ENCODE results near the gene S100A16. TPM values are rescaled to one million over a fixed set of nuclear protein-coding genes. Genes with fewer than 3 reads are reported as not detected.

S100A16 gene
- total RNA-seq, 3 donors from 2014 or later (not counting 1 experiment from before 2014, with no cell fraction given): not detected

DNA sequence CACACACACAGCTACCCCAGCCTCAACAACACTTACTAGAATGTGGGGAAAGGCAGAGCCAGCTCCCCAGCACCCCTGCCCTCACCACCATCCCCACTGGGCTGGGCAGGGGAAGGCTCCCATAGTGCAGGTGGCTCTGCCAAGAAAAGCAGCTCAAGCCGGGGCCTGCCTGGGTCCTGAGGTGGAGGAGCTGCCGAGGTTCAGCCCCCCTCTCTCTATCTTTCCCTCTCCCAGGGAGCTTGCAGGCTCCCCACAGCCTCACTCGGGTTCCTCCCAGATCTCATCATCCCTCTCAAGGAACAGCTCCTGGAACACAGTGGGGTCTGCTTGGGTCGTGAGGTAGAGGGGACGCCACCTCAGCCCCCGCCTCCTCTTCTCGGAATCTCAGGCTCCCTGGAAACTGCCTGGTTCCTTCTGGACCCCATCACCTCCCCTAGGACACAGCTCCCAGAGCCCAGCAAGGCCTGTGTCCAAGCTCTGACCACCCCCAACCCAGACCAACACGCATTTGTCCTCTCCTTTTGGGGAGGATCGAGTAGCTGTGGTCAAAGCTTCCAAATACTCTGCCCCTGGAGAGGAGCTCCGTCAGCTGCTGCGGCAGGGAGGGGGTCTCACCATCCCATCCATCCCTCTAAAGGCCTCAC is 704 bp downstream of the S100A16 start:
- no peak overlapping the region for H3K4me3 Mint-ChIP-seq
- no peaks in the 10 kb centered on the region for H3K9me3 ChIP-seq (ENCODE audit: control insufficient read depth, insufficient read depth, low read length)
- H3K4me1 Mint-ChIP-seq: no peaks in the 10 kb centered on the region
- no peaks in the 10 kb centered on the region for H3K9me3 Mint-ChIP-seq
- no peaks in the 10 kb centered on the region for H3K36me3 Mint-ChIP-seq
- no peak overlapping the region for H3K27ac ChIP-seq (ENCODE audit: low read length)
- DNase-seq: no peak
- H3K36me3 ChIP-seq (ENCODE audit: control insufficient read depth, insufficient read depth, low read length): no peaks in the 10 kb centered on the region
- ATAC-seq: no peak
- no peaks in the 10 kb centered on the region for H3K27me3 ChIP-seq (ENCODE audit: control insufficient read depth, insufficient read depth, low read length)
- WGBS (ENCODE audit: insufficient coverage): 90% methylated on average over 10 of the region's 11 CpGs
- H3K27ac Mint-ChIP-seq: no peak overlapping the region
- TF ChIP-seq, protein P1, sequence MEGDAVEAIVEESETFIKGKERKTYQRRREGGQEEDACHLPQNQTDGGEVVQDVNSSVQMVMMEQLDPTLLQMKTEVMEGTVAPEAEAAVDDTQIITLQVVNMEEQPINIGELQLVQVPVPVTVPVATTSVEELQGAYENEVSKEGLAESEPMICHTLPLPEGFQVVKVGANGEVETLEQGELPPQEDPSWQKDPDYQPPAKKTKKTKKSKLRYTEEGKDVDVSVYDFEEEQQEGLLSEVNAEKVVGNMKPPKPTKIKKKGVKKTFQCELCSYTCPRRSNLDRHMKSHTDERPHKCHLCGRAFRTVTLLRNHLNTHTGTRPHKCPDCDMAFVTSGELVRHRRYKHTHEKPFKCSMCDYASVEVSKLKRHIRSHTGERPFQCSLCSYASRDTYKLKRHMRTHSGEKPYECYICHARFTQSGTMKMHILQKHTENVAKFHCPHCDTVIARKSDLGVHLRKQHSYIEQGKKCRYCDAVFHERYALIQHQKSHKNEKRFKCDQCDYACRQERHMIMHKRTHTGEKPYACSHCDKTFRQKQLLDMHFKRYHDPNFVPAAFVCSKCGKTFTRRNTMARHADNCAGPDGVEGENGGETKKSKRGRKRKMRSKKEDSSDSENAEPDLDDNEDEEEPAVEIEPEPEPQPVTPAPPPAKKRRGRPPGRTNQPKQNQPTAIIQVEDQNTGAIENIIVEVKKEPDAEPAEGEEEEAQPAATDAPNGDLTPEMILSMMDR (IDR thresholded peaks at IDR 0.05): no peak
- no peaks in the 10 kb centered on the region for H3K27me3 Mint-ChIP-seq (ENCODE audit: low read depth in 2 of 2)
- peaks cover 3% of the 10 kb centered on the region for H3K4me1 ChIP-seq (ENCODE audit: control insufficient read depth, insufficient read depth, low read length)
- no peak overlapping the region for H3K4me3 ChIP-seq (ENCODE audit: low read length)
- intact Hi-C loops (cut with micrococcal nuclease): no loop called here

DNA sequence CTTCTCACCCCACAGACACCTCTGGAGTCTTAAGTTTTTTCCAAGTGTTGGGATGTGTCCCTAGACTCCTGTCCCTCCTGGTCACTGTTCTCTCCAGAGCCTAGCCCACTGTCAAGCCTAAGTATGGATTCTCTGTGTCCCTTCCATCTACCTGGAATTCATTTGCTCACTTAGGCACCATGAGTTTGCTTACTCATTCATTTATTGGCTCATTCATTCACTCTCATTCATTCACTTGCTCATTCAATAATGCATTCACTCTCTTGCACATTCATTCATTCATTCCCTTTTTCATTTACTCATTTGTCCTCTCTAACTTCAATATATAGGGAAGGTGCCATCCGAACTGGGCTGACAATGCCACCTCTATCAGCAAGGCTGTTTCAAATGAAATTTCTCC is 1.6 kb downstream of the S100A16 start:
- H3K9me3 ChIP-seq (ENCODE audit: control insufficient read depth, insufficient read depth, low read length): no peaks in the 10 kb centered on the region
- no peak overlapping the region for H3K4me3 ChIP-seq (ENCODE audit: low read length)
- H3K27me3 ChIP-seq (ENCODE audit: control insufficient read depth, insufficient read depth, low read length): no peaks in the 10 kb centered on the region
- H3K9me3 Mint-ChIP-seq: no peaks in the 10 kb centered on the region
- no peaks in the 10 kb centered on the region for H3K4me1 Mint-ChIP-seq
- no peaks in the 10 kb centered on the region for H3K27me3 Mint-ChIP-seq (ENCODE audit: low read depth in 2 of 2)
- H3K36me3 Mint-ChIP-seq: no peaks in the 10 kb centered on the region
- WGBS (ENCODE audit: insufficient coverage): 94% methylated on average over 1 of the region's 1 CpG
- intact Hi-C loops (cut with micrococcal nuclease): no loop called here
- no peak overlapping the region for H3K27ac Mint-ChIP-seq
- TF ChIP-seq, protein P1 (IDR thresholded peaks at IDR 0.05): no peak
- no peak overlapping the region for H3K27ac ChIP-seq (ENCODE audit: low read length)
- H3K4me3 Mint-ChIP-seq: no peak overlapping the region
- ATAC-seq (no peak), DNase-seq (no peak)
- peaks cover 3% of the 10 kb centered on the region for H3K4me1 ChIP-seq (ENCODE audit: control insufficient read depth, insufficient read depth, low read length)
- H3K36me3 ChIP-seq (ENCODE audit: control insufficient read depth, insufficient read depth, low read length): no peaks in the 10 kb centered on the region

DNA sequence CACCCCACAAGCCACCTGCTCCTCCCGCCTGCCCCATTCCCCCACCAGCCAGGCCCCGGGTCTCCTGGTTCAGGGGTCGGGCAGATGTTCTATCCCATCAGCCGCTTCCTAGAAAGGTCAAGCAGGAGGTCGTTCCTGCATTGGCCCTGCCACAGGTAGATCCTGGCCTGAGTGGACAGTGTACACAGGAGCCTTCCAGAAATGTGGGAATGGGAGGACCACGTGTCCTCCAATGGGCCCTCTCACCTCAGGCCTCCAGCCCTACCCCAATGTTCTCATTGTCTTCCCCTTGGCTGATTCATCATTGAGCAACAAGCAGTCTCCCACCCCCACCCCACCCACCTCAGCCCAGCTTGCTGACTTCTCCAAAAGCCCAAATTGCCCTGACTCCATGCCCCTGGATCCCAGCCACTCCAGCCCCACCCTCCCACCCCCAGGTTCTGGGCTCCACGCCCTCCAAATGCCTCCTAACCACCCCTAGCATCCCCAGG is 2.1 kb downstream of the S100A16 start:
- ATAC-seq: no peak
- H3K4me1 ChIP-seq (ENCODE audit: control insufficient read depth, insufficient read depth, low read length): peaks cover 3% of the 10 kb centered on the region
- TF ChIP-seq, protein P1 (IDR thresholded peaks at IDR 0.05): no peak
- no peak overlapping the region for H3K27ac ChIP-seq (ENCODE audit: low read length)
- 87% methylated on average over 7 of the region's 7 CpGs for WGBS (ENCODE audit: insufficient coverage)
- Mint-ChIP-seq H3K4me1 (no peaks in the 10 kb centered on the region), H3K27ac (no peak overlapping the region), H3K27me3 (ENCODE audit: low read depth in 2 of 2) (no peaks in the 10 kb centered on the region), H3K4me3 (no peak overlapping the region), H3K9me3 (no peaks in the 10 kb centered on the region), H3K36me3 (no peaks in the 10 kb centered on the region)
- intact Hi-C loops (cut with micrococcal nuclease): no loop called here
- no peaks in the 10 kb centered on the region for H3K36me3 ChIP-seq (ENCODE audit: control insufficient read depth, insufficient read depth, low read length)
- DNase-seq: no peak
- H3K27me3 ChIP-seq (ENCODE audit: control insufficient read depth, insufficient read depth, low read length): no peaks in the 10 kb centered on the region
- no peaks in the 10 kb centered on the region for H3K9me3 ChIP-seq (ENCODE audit: control insufficient read depth, insufficient read depth, low read length)
- no peak overlapping the region for H3K4me3 ChIP-seq (ENCODE audit: low read length)

DNA sequence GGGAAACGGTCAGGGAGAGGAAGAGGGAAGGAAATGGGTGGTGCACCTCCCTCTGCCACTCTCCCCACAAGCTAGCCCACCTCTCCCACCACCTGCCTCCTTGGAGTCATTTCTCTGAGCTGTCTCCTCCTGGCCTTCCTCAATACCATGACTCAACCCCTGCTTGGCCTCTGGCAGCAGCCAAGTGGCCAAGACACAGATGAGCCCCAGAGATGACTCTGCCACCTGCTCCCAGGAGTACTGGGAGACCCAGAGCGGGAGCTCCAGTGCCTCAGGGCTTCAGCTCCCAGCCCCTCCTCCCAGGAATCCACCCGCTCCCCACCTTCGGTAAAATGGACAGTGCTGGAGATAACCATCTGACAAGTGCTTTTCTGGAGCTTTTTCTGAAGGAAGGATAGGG is 2.6 kb downstream of the S100A16 start:
- intact Hi-C loops (cut with micrococcal nuclease): no loop called here
- WGBS (ENCODE audit: insufficient coverage): 91% methylated on average over 3 of the region's 4 CpGs
- no peak overlapping the region for H3K4me3 Mint-ChIP-seq

More for the DNA sequence above, 2.6 kb downstream of the S100A16 start:
- Histone ChIP-seq H3K27me3 (ENCODE audit: control insufficient read depth, insufficient read depth, low read length) (no peaks in the 10 kb centered on the region), H3K4me3 (ENCODE audit: low read length) (no peak overlapping the region), H3K36me3 (ENCODE audit: control insufficient read depth, insufficient read depth, low read length) (no peaks in the 10 kb centered on the region), H3K27ac (ENCODE audit: low read length) (no peak overlapping the region), H3K9me3 (ENCODE audit: control insufficient read depth, insufficient read depth, low read length) (no peaks in the 10 kb centered on the region), H3K4me1 (ENCODE audit: control insufficient read depth, insufficient read depth, low read length) (peaks cover 3% of the 10 kb centered on the region)
- Mint-ChIP-seq H3K9me3 (no peaks in the 10 kb centered on the region), H3K27me3 (ENCODE audit: low read depth in 2 of 2) (peaks cover 0 to under 1% of the 10 kb centered on the region in 2 donors), H3K4me1 (no peaks in the 10 kb centered on the region), H3K36me3 (no peaks in the 10 kb centered on the region), H3K27ac (no peak overlapping the region)
- DNase-seq (no peak), ATAC-seq (no peak)
- TF ChIP-seq, protein P1 (IDR thresholded peaks at IDR 0.05): no peak

All from natural killer cell (primary cell).